Small intestine (tissue), 7 donors: ENCODE results near the gene MOV10L1. TPM values are rescaled to one million over a fixed set of nuclear protein-coding genes. Genes with fewer than 3 reads are reported as not detected.
A peak's percentile ranks its signal among the peaks of the same experiment; 100 is the strongest.

ENCODE experiments used
- DNase-seq, 2 donors: peaks; one replicate each; pipeline versions ENCODE4 v3.0.0 to v3.0.0-alpha.2; 2013
- FAIRE-seq: peaks from 2 replicates; lab custom pipeline; 2012; peaks lifted over from hg19 to GRCh38; lab: Jason Lieb, UNC
- H3K27ac ChIP-seq, 3 donors: one replicate each; pipeline ENCODE4 v1.5.1; 2013; ENCODE audit warnings: low read length in 2 of 3, mild to moderate bottlenecking in 2 of 3, control low read depth in 1 of 3, inconsistent platforms in 1 of 3, low read depth in 1 of 3, moderate library complexity in 1 of 3
- H3K27me3 ChIP-seq, 3 donors: one replicate each; pipeline ENCODE4 v1.6.1; 2013; ENCODE audit warnings: low read length in 3 of 3, inconsistent platforms in 1 of 3; ENCODE audit not compliant: control insufficient read depth in 3 of 3, insufficient read depth in 3 of 3
- H3K36me3 ChIP-seq, 3 donors: one replicate each; pipeline ENCODE4 v1.6.1; 2013; ENCODE audit warnings: low read length in 3 of 3, inconsistent platforms in 1 of 3, low read depth in 1 of 3, mild to moderate bottlenecking in 1 of 3, moderate library complexity in 1 of 3; ENCODE audit not compliant: control insufficient read depth in 3 of 3, insufficient read depth in 2 of 3
- H3K4me1 ChIP-seq, 3 donors: one replicate each; pipeline ENCODE4 v1.6.1; 2013; ENCODE audit warnings: low read length in 2 of 3, inconsistent platforms in 1 of 3, low read depth in 1 of 3, mild to moderate bottlenecking in 1 of 3, moderate library complexity in 1 of 3; ENCODE audit not compliant: control insufficient read depth in 3 of 3, insufficient read depth in 2 of 3
- H3K4me3 ChIP-seq, 3 donors: one replicate each; pipeline ENCODE4 v1.5.1; 2013; ENCODE audit warnings: low read length in 3 of 3, control low read depth in 1 of 3, inconsistent platforms in 1 of 3, low read depth in 1 of 3, mild to moderate bottlenecking in 1 of 3, moderate library complexity in 1 of 3
- H3K9me3 ChIP-seq, 2 donors: one replicate each; pipeline ENCODE4 v1.6.1; 2013; ENCODE audit warnings: low read depth in 1 of 2, low read length in 1 of 2; ENCODE audit not compliant: control insufficient read depth in 2 of 2, insufficient read depth in 1 of 2
- WGBS, 3 donors: extraction: QIAGEN DNeasy Blood & Tissue Kit; methylation state at CpG; one replicate each; pipeline ENCODE4 v1.1.7; 2013; 5-methylcytosine and 5-hydroxymethylcytosine counted together
- polyA plus RNA-seq, 4 donors: library from polyadenylated mRNA; stranded (reverse) in 3 of 4; unstranded in 1 of 4; fragments of 200-250 nt in 3 of 4; fragments of 120-200 nt in 1 of 4; gene quantifications; one replicate each; pipeline versions ENCODE4 v1.2.1 to v1.2.3, GENCODE V29; 2013
- donor health status: healthy with polysubstance abuse.
- donor health status: control.
- donor health status: control.
- donor health status: Bipolar disorder and iron deficiency.
- donor health status: healthy.

Gene MOV10L1
- polyA plus RNA-seq, 4 donors: 0.19 to 2.1 TPM; not detected in 2

DNA sequence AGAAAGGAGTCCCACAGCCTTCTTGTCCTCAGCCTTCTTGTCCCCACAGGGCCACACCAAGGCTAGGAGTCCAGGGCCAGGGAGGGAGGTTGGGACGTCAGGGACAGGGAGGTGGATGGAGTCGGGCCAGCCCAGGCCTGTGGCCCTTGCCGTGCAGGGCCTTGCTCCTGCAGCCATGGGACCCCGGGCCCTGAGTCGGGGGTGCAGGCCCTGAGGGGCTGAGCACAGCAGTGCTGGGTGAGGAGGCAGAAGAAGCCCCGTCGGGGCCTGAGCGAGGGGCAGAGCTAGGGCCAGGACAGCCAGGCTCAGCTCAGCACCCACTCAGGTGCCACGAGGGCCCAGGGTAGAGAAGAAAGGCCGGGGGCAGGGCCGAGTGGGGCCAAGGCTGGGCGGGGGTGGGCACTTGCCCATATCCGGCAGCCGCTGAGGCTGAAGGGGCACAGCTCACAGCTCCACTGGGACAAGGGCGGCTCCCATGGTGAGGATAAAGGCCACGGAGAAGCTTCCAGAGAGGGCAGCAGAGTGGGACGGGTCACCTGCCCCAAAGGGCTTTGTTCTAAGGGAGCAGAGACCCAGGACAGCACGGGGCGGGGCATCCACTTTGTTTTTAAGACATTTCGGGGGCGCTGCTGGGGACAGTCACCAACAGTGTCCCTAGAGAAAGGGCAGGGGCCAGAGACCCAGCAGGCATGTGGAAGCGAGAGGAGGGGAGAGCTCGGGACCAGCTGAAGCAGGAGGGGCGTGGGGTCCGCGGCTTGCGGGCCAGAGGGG is 8.2 kb upstream of the MOV10L1 start:
- DNase-seq (no peak), FAIRE-seq (no peak)
- Histone ChIP-seq H3K4me1 (peaks cover 0 to 13% (median 0%) of the 10 kb centered on the region in 3 donors), H3K27ac (no peak overlapping the region), H3K27me3 (peaks cover 0 to 7% (median 0%) of the 10 kb centered on the region in 3 donors), H3K36me3 (no peaks in the 10 kb centered on the region), H3K4me3 (no peak overlapping the region), H3K9me3 (no peaks in the 10 kb centered on the region)
- 82 to 92% (median 86%) methylated on average over 25 to 27 of the region's 27 CpGs for WGBS, 3 donors

GRCh38 chr22:50082197-50082715 is 7.5 kb upstream of the MOV10L1 start:
- WGBS, 3 donors: 75 to 90% (median 81%) methylated on average over 15 to 18 of the region's 18 CpGs
- H3K27me3 ChIP-seq: peaks cover 0 to 7% (median 0%) of the 10 kb centered on the region in 3 donors
- H3K4me1 ChIP-seq: peaks cover 0 to 13% (median 0%) of the 10 kb centered on the region in 3 donors
- H3K9me3 ChIP-seq: no peaks in the 10 kb centered on the region
- FAIRE-seq (no peak), DNase-seq (no peak)
- no peak overlapping the region for H3K4me3 ChIP-seq
- no peaks in the 10 kb centered on the region for H3K36me3 ChIP-seq
- H3K27ac ChIP-seq: no peak overlapping the region

DNA sequence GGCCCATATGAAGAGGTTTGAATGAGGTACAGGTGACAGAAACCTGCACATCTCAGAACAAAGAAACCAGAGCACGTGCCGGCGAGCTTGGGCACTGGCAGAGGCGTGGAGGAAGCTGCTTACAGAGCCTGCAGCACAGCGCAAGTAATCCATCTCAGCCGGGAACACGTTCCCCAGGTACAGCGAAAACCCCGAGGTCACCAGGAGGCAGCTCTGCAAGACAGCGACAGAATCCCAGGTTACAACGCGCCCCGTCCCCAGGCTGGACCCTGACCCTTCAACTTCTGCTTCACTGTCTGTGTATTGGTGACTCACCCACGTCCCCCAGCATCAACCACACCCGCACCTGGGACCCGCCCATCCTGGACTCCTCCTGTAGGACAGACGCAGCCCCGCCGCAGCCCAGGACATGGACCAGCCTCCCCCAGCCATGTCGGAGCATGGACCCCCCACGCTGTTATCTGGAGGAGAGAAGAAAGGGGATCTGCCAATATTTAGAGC is 6.8 kb upstream of the MOV10L1 start:
- DNase-seq (peak; percentile 70 to 71), FAIRE-seq (no peak)
- Histone ChIP-seq H3K4me3 (no peak overlapping the region), H3K27ac (no peak overlapping the region), H3K4me1 (peaks cover 0 to 13% (median 0%) of the 10 kb centered on the region in 3 donors), H3K36me3 (no peaks in the 10 kb centered on the region), H3K27me3 (peaks cover 0 to 12% (median 0%) of the 10 kb centered on the region in 3 donors), H3K9me3 (no peaks in the 10 kb centered on the region)
- WGBS, 3 donors: 20 to 66% (median 43%) methylated on average over 20 to 21 of the region's 21 CpGs

DNA sequence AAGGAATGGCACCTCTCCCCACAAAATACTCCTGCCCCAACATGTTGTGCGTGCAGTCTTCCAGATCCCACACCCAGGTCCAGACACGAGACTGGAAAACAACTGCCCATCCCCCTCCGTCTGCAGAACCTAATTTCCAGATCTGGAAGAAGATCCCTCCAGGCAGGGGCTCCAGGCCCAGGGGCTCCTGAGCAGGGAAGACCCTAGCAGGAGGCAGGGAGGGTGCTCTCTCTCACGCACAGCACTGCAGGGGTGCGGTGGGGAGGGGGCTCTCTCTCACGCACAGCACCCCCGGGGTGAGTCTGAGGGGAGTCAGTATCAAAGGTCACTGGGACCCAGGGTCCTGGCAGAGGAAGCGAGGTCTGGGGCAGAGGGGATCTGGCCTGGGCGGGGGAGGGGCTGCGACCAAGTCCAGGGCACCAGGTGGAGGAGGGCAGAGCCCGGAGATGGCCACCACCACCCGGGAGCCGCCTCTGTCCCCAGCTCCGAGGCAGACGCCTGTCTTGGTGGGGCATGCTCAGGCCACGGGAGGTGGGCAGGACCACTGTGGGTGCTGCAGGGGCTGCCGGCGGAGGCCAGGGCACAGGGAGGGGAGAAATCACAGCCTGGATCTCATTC is 6.2 kb upstream of the MOV10L1 start:
- 37 to 75% (median 59%) methylated on average over 16 to 18 of the region's 18 CpGs for WGBS, 3 donors
- Histone ChIP-seq H3K27ac (no peak overlapping the region), H3K36me3 (no peaks in the 10 kb centered on the region), H3K9me3 (no peaks in the 10 kb centered on the region), H3K27me3 (peaks cover 0 to 12% (median 0%) of the 10 kb centered on the region in 3 donors), H3K4me3 (no peak overlapping the region), H3K4me1 (peaks cover 0 to 13% (median 0%) of the 10 kb centered on the region in 3 donors)
- no peak for FAIRE-seq
- no peak for DNase-seq

DNA sequence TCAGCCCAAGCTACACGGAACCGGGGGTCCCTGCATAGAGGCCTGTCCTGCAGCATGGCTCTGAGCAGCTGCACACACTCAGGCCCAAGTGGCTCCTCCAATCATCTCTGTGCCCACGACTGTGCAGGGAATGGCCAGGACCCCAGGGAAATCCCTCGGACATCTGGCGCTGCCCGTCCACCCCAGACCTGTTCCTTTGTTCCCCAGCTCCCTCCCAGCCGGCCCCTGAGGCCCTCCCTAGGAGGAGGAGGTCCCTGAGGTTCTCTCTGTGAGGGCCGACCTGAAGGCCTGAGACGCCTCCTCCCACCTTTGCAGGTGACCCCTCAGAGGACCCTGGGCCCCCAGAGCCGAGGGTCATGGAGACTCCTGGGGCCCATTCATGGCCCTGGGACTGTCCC is 5.7 kb upstream of the MOV10L1 start:
- DNase-seq (no peak), FAIRE-seq (no peak)
- Histone ChIP-seq H3K27ac (no peak overlapping the region), H3K9me3 (no peaks in the 10 kb centered on the region), H3K36me3 (no peaks in the 10 kb centered on the region), H3K4me3 (no peak overlapping the region), H3K27me3 (peaks cover 0 to 12% (median 0%) of the 10 kb centered on the region in 3 donors), H3K4me1 (peaks cover 0 to 13% (median 0%) of the 10 kb centered on the region in 3 donors)
- 70 to 83% (median 74%) methylated on average over 10 of the region's 10 CpGs for WGBS, 3 donors

GRCh38 chr22:50084614-50085021 is 5.2 kb upstream of the MOV10L1 start:
- Histone ChIP-seq H3K9me3 (no peaks in the 10 kb centered on the region), H3K27ac (no peak overlapping the region), H3K27me3 (peaks cover 0 to 12% (median 0%) of the 10 kb centered on the region in 3 donors), H3K36me3 (no peaks in the 10 kb centered on the region), H3K4me1 (peaks cover 0 to 13% (median 0%) of the 10 kb centered on the region in 3 donors), H3K4me3 (no peak overlapping the region)
- WGBS, 3 donors: 74 to 77% (median 74%) methylated on average over 16 of the region's 16 CpGs
- DNase-seq (no peak), FAIRE-seq (no peak)

- H3K36me3 ChIP-seq: no peaks in the 10 kb centered on the region
- no peak within 1 kb of the TSS for H3K4me3 ChIP-seq
- H3K4me1 ChIP-seq: peaks cover 0 to 13% (median 0%) of the 10 kb centered on the region in 3 donors
- whole genome bisulfite sequencing, 3 donors: 43 to 69% (median 52%) methylated on average over 29 of the region's 29 CpGs
- FAIRE-seq (no peak), DNase-seq (no peak)
- H3K27ac ChIP-seq: no peak within 1 kb of the TSS
- H3K9me3 ChIP-seq: no peaks in the 10 kb centered on the region
- H3K27me3 ChIP-seq: peaks cover 0 to 12% (median 0%) of the 10 kb centered on the region in 3 donors
Measured at GRCh38 chr22:50085211-50085972, 4.4 kb upstream of the MOV10L1 start, which contains the start of gene MLC1. Gene MLC1 (minus strand): TSS chr22:50085426. CDS start chr22:50084902, 524 bp downstream.
